ENCODE data around the gene WASL.
"Not testable (repeated sequence)": the region's sequence is repeated elsewhere in the genome, so short reads cannot be mapped to it uniquely, and the experiment has no call there.

WASL gene

DNA sequence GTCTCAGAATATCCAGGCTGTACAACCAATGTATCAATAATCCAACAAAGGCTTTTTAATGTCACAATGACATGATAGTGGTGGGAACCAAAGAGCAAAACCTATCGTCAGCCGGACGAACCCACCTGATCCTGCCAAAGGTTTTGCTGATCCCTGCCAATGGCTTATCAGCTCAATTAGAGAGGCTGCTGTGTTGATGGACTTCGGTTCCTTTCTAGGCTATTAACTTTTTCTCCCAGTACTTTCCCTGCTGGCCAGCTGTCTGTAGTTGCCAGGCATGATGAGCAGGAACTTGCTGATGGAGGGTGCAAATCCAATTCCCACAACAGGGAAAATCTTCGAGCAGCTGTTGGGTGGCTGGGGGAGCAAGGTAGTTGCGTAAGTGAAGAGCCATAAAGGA lies 90.8 kb downstream of the WASL start:
- no peak for DNase-seq (ENCODE audit: low spot score)

DNA sequence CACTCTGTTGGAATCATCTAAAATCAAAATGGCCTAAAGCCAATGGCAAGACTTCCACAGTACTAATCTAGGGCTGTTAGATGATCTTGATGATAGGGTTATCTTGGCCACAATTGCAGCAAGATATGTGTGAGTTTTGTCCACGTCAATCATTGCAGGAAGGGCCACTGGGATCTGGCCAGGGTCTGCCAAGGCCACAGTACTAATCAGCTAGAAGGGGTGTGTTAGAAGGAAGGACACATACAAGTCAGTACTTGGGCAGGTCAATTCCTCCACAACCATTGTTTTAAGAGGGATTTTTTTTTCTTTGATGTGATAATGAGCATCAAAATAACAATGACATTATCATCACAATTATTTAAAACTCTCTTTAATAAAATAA lies 91.5 kb downstream of the WASL start:
- DNase-seq (ENCODE audit: low spot score), result no peak

DNA sequence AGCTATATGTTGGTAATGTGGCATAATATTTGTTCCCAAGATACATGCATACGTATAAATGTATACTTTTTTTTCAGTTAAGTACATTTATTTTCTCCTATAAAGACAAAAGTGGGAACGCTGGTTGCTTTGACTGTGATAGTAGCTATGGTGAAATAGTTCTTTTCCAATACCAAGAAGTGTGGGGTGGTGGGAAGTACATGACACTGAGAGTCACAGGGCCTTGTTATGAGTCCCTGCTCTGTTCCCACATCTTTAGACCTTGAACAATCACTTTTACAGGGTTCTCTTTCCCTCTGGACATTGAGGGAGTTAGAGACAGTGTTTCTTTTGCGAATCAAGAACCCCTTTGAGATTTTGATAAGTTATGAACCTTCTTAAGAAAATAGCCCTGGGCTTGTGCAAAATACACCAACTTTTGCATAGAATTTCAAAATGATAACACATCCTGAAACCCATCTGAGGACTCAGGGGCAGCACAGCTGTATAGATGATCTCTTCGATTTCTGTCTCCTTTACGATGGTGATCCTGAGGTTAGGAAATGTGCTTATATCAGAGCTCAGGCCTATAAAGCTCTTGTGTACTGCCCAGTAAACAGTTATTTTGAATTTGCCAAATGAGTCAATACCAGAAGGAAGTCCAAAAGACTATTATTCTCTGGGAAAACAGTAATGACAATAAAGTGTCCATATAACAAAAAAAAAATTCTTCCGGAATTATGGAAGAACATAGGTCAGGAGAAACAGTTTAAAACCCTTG lies 92.1 kb downstream of the WASL start:
- no peak for DNase-seq (ENCODE audit: low spot score)

- no peak for DNase-seq (ENCODE audit: low spot score)
Observed at GRCh38 chr7:123655614-123656013, 93.2 kb downstream of the WASL start, which contains the start of gene LMOD2. TSS of gene LMOD2 (plus strand) at chr7:123655866. CDS start at chr7:123655964, 98 bp downstream.

DNA sequence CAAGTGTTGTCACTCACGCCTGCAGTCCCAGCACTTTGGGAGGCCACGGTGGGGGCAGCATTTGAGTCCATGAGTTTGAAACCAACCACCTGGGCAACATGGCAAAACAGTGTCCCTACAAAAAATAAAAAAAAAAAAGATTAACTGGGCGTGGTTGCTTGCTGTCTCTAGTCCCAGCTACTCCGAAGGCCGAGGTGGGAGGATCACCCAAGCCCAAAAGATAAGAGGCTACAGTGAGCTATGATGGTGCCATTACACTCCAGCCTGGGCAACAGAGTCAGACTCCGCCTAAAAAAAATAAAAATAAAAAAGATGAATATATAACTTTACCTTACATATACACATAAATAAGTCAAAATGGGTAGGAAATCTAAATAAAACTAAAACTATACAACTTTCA lies 95.6 kb downstream of the WASL start:
- DNase-seq (ENCODE audit: low spot score), result no peak

GRCh38 chr7:123652406-123652805 lies 96.4 kb downstream of the WASL start:
- DNase-seq (ENCODE audit: low spot score), result no peak

GRCh38 chr7:123650595-123650994 lies 98.2 kb downstream of the WASL start:
- DNase-seq (ENCODE audit: low spot score), result no peak

GRCh38 chr7:123649964-123650363 lies 98.8 kb downstream of the WASL start:
- no peak for DNase-seq (ENCODE audit: low spot score)

- DNase-seq (ENCODE audit: low spot score), result no peak
Observed at GRCh38 chr7:123647106-123647730, 101.6 kb downstream of the WASL start.

- DNase-seq (ENCODE audit: low spot score), result no peak
Observed at GRCh38 chr7:123645516-123645915, 103.3 kb downstream of the WASL start.

- no peak for DNase-seq (ENCODE audit: low spot score)
Observed at GRCh38 chr7:123643495-123644441, 105.0 kb downstream of the WASL start.

DNA sequence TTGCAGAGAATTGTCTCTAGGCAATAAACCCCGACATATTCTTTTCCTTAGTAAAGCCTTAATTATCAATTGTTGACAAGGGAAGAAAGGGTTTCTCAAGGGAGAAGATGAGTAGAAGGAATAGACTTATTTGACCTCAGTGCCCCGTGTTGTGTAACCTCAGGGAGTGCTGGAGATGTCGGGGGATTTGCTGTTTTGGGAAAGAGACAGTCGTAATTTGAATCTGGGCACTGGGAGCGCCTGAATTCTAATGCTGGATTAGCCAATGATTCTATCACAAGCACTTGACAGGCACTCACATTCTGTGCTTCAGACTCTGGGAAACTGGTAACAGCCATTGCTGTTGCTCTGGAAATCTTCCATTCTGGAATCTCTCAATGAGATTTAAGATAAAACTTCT lies 106.9 kb downstream of the WASL start:
- no peak for DNase-seq (ENCODE audit: low spot score)

GRCh38 chr7:123640583-123640982 lies 108.2 kb downstream of the WASL start:
- no peak for DNase-seq (ENCODE audit: low spot score)

DNA sequence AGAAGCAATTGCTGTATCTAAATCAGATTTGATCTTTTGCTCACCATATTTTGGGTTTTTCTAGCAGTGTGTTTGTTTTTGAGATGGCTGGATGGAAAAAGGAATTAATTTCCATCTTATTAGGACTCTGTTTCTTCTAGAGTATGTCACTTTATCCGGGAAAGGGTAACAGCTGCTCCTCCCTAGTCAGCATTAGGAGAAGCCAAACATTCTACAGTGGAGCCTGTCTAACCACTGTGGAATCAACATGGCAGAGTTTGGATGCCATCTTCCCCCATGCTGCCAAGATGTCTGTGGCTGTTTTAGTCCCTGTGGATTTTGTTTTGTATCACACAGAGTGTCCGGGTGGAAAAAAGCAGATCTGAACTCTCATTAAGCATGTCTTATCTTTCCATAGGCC lies 109.2 kb downstream of the WASL start:
- no peak for DNase-seq (ENCODE audit: low spot score)

DNA sequence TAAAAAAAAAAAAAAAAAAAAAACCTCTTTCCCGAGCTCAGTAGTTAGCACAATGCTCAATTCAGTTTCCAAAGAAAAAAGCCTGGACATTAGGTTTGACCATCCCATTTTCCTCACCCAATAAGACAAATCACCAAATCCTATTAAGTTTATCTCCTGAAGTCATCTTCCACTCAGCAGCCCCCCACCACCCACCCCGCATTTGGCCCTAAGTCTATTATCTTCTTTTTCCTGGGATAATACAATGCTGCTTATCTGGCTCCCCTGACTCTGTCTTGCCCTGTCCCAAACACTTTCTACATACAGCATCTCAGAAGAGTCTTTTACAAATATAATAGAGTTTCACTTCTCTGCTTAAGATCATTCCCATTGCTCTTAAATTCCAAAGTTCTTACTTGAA lies 110.9 kb downstream of the WASL start:
- no peak for DNase-seq (ENCODE audit: low spot score)

DNA sequence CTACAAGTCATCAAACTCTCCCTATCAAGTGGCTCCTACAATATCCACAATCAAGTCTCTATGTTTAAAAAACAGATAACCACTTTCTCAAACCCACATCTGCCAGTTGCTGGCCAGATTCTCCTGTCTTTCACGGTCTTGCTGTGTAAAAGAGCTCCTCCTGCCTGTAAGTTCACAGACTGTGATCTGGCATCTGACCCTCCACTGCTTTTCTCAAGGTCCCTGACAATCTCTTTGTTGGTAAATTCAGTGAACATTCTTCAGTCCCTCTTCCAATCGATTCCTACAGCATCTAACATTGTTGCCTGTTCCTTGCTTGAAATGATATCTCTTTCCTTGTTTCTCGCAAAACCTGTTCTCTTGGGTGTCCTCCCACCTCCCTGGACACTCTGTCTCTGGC lies 111.6 kb downstream of the WASL start:
- no peak for DNase-seq (ENCODE audit: low spot score)

GRCh38 chr7:123635551-123636359 lies 113.0 kb downstream of the WASL start:
- DNase-seq (ENCODE audit: low spot score), result peak; percentile 41

DNA sequence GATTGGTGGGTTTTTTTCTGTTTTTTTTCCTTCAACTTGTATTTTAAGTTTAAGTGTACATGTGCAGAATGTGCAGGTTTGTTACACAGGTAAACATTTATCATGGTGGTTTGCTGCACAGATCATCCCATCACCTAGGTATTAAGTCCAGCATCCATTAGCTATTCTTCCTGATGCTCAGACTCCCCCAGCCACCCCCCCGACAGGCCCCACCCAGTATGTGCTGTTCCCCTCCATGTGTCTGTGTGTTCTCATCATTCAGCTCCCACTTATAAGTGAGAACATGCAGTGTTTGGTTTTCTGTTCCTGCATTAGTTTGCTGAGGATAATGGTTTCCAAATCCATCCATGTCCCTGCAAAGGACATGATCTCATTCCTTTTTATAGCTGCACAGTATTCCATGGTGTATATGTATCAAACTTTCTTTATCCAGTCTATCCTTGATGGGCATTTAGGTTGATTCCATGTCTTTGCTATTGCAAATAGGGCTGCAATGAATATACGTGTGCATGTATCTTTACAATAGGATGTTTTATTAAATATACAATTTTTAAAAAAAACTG lies 114.7 kb downstream of the WASL start:
- not testable (repeated sequence) for DNase-seq (ENCODE audit: low spot score)

DNA sequence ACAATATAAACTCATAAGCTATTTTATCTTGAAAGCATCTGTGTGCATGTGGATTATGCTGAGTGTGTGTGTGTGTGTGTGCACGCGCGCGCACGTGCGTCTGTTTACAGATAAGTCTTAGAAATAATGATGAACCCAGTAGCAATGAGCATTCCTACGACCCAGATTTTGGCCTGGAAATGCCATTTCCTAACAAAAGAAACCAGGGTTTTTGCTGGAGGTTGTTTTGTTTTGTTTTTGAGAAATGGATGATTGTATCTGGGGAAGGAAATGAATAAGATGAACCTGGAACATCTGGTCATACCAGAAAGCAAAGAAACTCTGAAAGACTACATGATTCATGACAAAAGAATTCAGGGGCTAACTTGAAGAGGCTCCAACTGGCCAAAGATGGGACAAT lies 115.2 kb downstream of the WASL start:
- no peak for DNase-seq (ENCODE audit: low spot score)

GRCh38 chr7:123632808-123633207 lies 116.0 kb downstream of the WASL start:
- no peak for DNase-seq (ENCODE audit: low spot score)

All from Ammon's horn (tissue), 1 donor.